Measurements from ENCODE around the gene PRDM2.

DNA sequence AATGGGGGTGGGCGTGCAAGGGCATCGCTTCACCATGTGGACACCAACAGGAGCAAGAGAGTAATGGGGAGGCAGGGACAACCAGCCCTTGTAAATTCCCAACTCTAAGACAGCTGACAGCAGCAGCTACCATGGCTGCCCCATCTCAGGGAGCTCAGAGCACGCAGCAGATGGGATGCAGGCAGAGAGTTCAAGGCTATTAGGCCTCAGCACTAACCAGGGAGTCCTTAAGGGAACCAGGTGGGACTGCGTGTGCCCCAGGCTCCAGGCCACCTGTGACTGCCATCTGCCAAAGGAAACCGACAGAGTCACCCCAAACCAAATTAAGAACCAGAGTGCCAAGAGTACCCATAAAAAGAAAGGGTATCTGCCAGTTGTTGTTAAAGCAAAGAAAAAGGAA is 33.7 kb upstream of the PRDM2 start:
- TF ChIP-seq FOXA1 (IDR thresholded peaks at IDR 0.05) (no peak), ELF4 (IDR thresholded peaks at IDR 0.05) (no peak), NFRKB (IDR thresholded peaks at IDR 0.05) (no peak), SP1 (IDR thresholded peaks at IDR 0.05) (no peak), BHLHE40 (IDR thresholded peaks at IDR 0.05; ENCODE audit: borderline replicate concordance) (no peak), FOXK2 (IDR thresholded peaks at IDR 0.05) (no peak), FOXM1 (IDR thresholded peaks at IDR 0.05; ENCODE audit: borderline replicate concordance) (no peak), HDGF (IDR thresholded peaks at IDR 0.05; ENCODE audit: borderline replicate concordance) (no peak), L3MBTL2 (conservative IDR thresholded peaks at IDR 0.05) (no peak), SUZ12 (IDR thresholded peaks at IDR 0.05) (no peak)
